ENCODE results near the gene IGF2R.
"Not testable (repeated sequence)": the region's sequence is repeated elsewhere in the genome, so short reads cannot be mapped to it uniquely, and the experiment has no call there.

Gene IGF2R

GRCh38 chr6:160128125-160128683 lies 159.3 kb downstream of the IGF2R start:
- Mint-ChIP-seq H3K36me3 (ENCODE audit: low read depth) (peaks cover 12% of the 10 kb centered on the region), H3K4me1 (ENCODE audit: low read depth) (peaks cover 1% of the 10 kb centered on the region), H3K9me3 (no peaks in the 10 kb centered on the region), H3K27me3 (ENCODE audit: low read depth) (no peaks in the 10 kb centered on the region), H3K27ac (no peak overlapping the region), H3K4me3 (no peak overlapping the region)

DNA sequence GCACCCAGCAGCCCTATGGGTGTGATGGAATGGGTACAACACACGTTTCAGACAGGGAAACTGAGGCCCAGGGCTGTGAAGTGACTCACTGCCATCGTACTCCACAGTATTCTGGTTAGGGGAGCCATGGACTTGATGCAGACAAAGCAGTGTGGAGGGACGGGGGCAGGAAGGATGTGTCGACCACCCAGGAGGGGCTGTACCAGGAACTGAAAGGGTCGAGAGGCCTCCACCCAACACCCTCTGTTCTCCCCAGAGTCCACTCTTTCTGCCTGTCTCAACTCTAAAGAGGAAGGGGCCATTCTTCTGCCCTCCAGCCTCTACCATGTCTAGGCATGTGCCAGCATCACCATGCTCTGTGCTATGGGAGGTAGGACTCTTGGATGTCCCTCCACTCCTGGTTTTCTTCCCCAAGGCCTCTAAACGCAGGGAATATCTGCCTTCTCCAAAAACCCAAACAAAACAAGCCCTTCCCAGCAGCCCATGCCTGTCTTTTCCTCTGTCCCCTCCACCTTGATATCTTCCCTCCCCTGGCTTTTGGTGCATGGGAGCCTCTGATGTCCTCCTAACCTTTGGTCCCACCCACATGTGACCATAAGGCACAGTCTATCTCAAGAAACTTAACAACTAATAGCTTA lies 160.1 kb downstream of the IGF2R start:
- Mint-ChIP-seq H3K9me3 (no peaks in the 10 kb centered on the region), H3K36me3 (ENCODE audit: low read depth) (peaks cover 13% of the 10 kb centered on the region), H3K4me3 (no peak overlapping the region), H3K27me3 (ENCODE audit: low read depth) (no peaks in the 10 kb centered on the region), H3K4me1 (ENCODE audit: low read depth) (peaks cover 1% of the 10 kb centered on the region), H3K27ac (no peak overlapping the region)

GRCh38 chr6:160129881-160130615 lies 161.2 kb downstream of the IGF2R start:
- Mint-ChIP-seq H3K4me3 (no peak overlapping the region), H3K36me3 (ENCODE audit: low read depth) (peaks cover 15% of the 10 kb centered on the region), H3K4me1 (ENCODE audit: low read depth) (peaks cover 3% of the 10 kb centered on the region), H3K27me3 (ENCODE audit: low read depth) (no peaks in the 10 kb centered on the region), H3K27ac (no peak overlapping the region), H3K9me3 (no peaks in the 10 kb centered on the region)

- no peak overlapping the region for H3K4me3 Mint-ChIP-seq
- peaks cover 16% of the 10 kb centered on the region for H3K36me3 Mint-ChIP-seq (ENCODE audit: low read depth)
- no peak overlapping the region for H3K27ac Mint-ChIP-seq
- no peaks in the 10 kb centered on the region for H3K27me3 Mint-ChIP-seq (ENCODE audit: low read depth)
- no peaks in the 10 kb centered on the region for H3K9me3 Mint-ChIP-seq
- H3K4me1 Mint-ChIP-seq (ENCODE audit: low read depth): peaks cover 5% of the 10 kb centered on the region
These were observed 162.0 kb downstream of the IGF2R start for GRCh38 chr6:160130729-160131484.

DNA sequence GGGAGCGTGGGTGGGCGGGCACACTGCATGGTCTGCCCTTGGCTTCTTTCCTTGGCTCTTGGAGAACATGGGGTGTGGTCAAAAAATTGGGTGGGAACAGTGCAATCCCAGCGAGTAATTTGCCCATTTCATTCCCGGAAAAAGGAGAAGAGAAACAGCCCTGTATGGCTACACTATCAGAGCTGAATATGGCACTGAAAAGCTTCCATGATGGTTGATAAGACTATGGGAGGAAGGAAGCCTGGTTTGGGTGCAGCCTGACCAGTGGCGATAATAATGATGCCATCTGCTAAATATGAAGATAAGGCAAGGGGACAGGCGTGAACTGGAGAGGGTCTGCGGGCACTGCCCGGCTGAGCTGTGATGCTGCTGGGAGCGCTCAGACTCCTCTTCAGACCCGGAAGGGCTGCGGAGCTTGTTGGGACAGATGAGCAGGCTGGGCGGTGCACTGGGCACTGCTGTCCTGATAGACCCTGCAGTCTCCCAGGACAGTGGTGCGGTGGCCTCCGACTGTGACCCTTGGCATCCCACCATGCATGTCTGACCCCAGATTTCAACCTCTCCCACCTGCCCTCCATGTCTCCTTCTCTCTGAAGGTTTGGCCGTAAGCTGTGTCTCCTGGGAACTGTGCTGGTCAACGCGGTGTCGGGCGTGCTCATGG lies 162.9 kb downstream of the IGF2R start:
- H3K27ac Mint-ChIP-seq: no peak overlapping the region
- H3K36me3 Mint-ChIP-seq (ENCODE audit: low read depth): peaks cover 16% of the 10 kb centered on the region
- no peaks in the 10 kb centered on the region for H3K27me3 Mint-ChIP-seq (ENCODE audit: low read depth)
- H3K4me1 Mint-ChIP-seq (ENCODE audit: low read depth): peaks cover 5% of the 10 kb centered on the region
- no peak overlapping the region for H3K4me3 Mint-ChIP-seq
- H3K9me3 Mint-ChIP-seq: no peaks in the 10 kb centered on the region

GRCh38 chr6:160132297-160132637 lies 163.4 kb downstream of the IGF2R start:
- peaks cover 5% of the 10 kb centered on the region for H3K4me1 Mint-ChIP-seq (ENCODE audit: low read depth)
- no peak overlapping the region for H3K4me3 Mint-ChIP-seq
- no peaks in the 10 kb centered on the region for H3K27me3 Mint-ChIP-seq (ENCODE audit: low read depth)
- peaks cover 16% of the 10 kb centered on the region for H3K36me3 Mint-ChIP-seq (ENCODE audit: low read depth)
- no peaks in the 10 kb centered on the region for H3K9me3 Mint-ChIP-seq
- H3K27ac Mint-ChIP-seq: no peak overlapping the region

DNA sequence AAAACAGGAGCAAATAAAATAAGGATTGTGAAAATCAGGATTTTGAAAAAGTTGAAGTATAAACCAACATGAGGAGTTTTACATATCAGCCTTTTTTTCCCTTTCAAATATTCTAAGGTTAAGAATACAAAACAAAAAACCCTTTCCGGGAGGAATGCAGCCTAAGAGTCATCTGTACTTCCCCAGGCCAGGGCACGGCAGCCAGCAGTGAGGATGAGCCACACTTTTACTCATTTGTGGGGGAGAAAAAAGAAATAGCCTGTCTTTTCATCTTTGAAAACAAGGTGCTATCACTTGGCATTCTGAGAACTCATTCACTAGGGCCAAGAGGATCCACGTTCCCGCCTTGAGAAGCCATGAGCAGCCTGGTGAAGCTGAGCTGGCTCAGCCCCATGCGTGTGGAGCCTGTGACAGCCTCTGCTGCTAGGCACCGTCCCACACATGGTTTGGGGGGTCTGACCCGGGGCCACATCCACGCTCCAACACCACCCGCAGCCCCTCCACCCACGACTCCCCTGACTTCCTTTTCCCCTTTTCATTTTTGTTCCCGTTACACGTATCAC lies 164.0 kb downstream of the IGF2R start:
- no peak overlapping the region for H3K4me3 Mint-ChIP-seq
- no peaks in the 10 kb centered on the region for H3K9me3 Mint-ChIP-seq
- H3K27ac Mint-ChIP-seq: peak overlapping the region; percentile 61
- peaks cover 5% of the 10 kb centered on the region for H3K4me1 Mint-ChIP-seq (ENCODE audit: low read depth)
- H3K27me3 Mint-ChIP-seq (ENCODE audit: low read depth): no peaks in the 10 kb centered on the region
- H3K36me3 Mint-ChIP-seq (ENCODE audit: low read depth): peaks cover 16% of the 10 kb centered on the region

GRCh38 chr6:160133441-160134336 lies 164.8 kb downstream of the IGF2R start:
- no peaks in the 10 kb centered on the region for H3K9me3 Mint-ChIP-seq
- H3K27ac Mint-ChIP-seq: peak overlapping the region; percentile 61

DNA sequence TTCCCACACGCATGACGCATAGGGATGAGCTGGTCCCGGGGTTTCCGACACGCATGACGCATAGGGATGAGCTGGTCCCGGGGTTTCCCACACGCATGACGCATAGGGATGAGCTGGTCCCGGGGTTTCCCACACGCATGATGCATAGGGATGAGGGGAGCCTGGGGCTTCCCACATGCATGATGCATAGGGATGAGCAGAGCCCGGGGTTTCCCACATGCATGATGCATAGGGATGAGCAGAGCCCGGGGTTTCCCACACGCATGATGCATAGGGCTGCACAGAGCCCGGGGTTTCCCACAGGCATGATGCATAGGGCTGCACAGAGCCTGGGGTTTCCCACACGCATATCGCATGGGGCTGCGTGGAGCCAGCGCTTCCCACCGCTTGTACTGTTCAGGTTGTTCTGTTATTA lies 165.5 kb downstream of the IGF2R start:
- H3K4me3 Mint-ChIP-seq; H3K4me1 Mint-ChIP-seq (ENCODE audit: low read depth); H3K27me3 Mint-ChIP-seq (ENCODE audit: low read depth); H3K9me3 Mint-ChIP-seq; H3K27ac Mint-ChIP-seq: not testable (repeated sequence)
- H3K36me3 Mint-ChIP-seq (ENCODE audit: low read depth): peaks cover 16% of the 10 kb centered on the region

More at GRCh38 chr6:160133441-160134336, 164.8 kb downstream of the IGF2R start:
- H3K4me3 Mint-ChIP-seq: no peak overlapping the region
- peaks cover 10% of the 10 kb centered on the region for H3K4me1 Mint-ChIP-seq (ENCODE audit: low read depth)
- H3K27me3 Mint-ChIP-seq (ENCODE audit: low read depth): no peaks in the 10 kb centered on the region
- H3K36me3 Mint-ChIP-seq (ENCODE audit: low read depth): peaks cover 16% of the 10 kb centered on the region

- H3K27ac Mint-ChIP-seq: no peak overlapping the region
- H3K27me3 Mint-ChIP-seq (ENCODE audit: low read depth): no peaks in the 10 kb centered on the region
- H3K4me1 Mint-ChIP-seq (ENCODE audit: low read depth): peaks cover 13% of the 10 kb centered on the region
- H3K4me3 Mint-ChIP-seq: no peak overlapping the region
- H3K9me3 Mint-ChIP-seq: no peaks in the 10 kb centered on the region
- H3K36me3 Mint-ChIP-seq (ENCODE audit: low read depth): peaks cover 16% of the 10 kb centered on the region
These were observed 166.1 kb downstream of the IGF2R start for GRCh38 chr6:160134779-160135547.

DNA sequence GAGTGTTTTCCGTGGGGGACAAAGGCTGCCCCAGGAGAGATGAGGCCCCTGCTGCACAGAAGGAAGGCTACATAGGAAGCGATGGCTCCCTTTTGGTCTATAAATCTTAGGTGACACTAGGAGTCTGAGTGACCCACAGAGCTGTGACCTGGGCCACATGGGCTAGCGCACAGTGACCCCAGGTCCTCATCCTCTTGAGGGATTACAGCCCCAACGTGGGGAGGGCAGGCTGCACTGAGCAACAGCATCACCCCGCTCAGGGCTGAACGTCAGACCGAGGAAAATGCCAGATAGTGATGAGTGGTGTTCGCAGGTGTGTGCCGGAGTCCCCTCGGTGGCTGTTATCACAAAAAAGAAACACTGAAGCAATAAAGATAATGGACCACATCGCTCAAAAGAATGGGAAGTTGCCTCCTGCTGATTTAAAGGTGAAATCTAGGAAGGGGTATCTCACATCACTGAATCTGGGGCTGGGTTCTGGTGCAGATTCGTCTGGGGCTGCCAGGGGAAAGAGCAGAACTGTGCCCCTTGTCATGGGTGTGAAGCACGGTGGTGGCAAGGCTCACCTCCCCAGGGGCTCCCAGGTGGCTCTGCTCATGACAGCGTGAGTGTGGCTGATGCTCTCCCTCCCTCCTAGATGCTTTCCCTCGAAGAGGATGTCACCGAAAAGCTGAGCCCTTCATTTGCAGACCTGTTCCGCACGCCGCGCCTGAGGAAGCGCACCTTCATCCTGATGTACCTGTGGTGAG lies 167.2 kb downstream of the IGF2R start:
- H3K36me3 Mint-ChIP-seq (ENCODE audit: low read depth): peaks cover 13% of the 10 kb centered on the region
- H3K4me3 Mint-ChIP-seq: no peak overlapping the region
- H3K27ac Mint-ChIP-seq: no peak overlapping the region
- H3K4me1 Mint-ChIP-seq (ENCODE audit: low read depth): peaks cover 13% of the 10 kb centered on the region
- no peaks in the 10 kb centered on the region for H3K9me3 Mint-ChIP-seq
- no peaks in the 10 kb centered on the region for H3K27me3 Mint-ChIP-seq (ENCODE audit: low read depth)
